Measurements from ENCODE around the gene LRRC32.
"Not testable (repeated sequence)": the region's sequence is repeated elsewhere in the genome, so short reads cannot be mapped to it uniquely, and the experiment has no call there.

LRRC32 gene

GRCh38 chr11:76649851-76650372 is 20.6 kb downstream of the LRRC32 start:
- no peak for DNase-seq (ENCODE audit: low spot score)
- TF ChIP-seq, protein P1, sequence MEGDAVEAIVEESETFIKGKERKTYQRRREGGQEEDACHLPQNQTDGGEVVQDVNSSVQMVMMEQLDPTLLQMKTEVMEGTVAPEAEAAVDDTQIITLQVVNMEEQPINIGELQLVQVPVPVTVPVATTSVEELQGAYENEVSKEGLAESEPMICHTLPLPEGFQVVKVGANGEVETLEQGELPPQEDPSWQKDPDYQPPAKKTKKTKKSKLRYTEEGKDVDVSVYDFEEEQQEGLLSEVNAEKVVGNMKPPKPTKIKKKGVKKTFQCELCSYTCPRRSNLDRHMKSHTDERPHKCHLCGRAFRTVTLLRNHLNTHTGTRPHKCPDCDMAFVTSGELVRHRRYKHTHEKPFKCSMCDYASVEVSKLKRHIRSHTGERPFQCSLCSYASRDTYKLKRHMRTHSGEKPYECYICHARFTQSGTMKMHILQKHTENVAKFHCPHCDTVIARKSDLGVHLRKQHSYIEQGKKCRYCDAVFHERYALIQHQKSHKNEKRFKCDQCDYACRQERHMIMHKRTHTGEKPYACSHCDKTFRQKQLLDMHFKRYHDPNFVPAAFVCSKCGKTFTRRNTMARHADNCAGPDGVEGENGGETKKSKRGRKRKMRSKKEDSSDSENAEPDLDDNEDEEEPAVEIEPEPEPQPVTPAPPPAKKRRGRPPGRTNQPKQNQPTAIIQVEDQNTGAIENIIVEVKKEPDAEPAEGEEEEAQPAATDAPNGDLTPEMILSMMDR (IDR thresholded peaks at IDR 0.05; ENCODE audit: extremely low read depth, missing control alignments): no peak

DNA sequence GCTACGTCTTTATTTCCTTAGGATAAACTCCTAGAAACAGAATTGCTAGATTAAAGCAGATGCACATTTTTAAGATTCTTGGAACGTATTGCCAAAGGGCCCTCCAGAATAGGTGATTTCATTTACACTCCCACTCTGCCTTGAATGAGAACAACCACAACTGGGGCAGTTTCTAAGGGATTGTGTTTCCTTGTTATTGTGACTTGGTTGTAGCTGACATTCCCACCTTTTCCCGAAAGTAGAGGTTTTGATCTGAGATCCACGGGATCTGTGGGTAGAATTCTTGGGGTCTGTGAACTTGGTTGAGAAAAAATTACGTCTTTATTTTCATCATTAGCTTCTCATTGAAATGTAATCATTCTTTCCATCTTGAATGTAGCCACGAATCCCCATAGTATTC is 21.5 kb downstream of the LRRC32 start:
- DNase-seq (ENCODE audit: low spot score): no peak
- TF ChIP-seq, protein P1 (IDR thresholded peaks at IDR 0.05; ENCODE audit: extremely low read depth, missing control alignments): no peak

- no peak for DNase-seq (ENCODE audit: low spot score)
- TF ChIP-seq, protein P1 (IDR thresholded peaks at IDR 0.05; ENCODE audit: extremely low read depth, missing control alignments): no peak
Measured at GRCh38 chr11:76648061-76648460, 22.5 kb downstream of the LRRC32 start.

GRCh38 chr11:76646882-76647534 is 23.5 kb downstream of the LRRC32 start:
- DNase-seq (ENCODE audit: low spot score): no peak
- TF ChIP-seq, protein P1 (IDR thresholded peaks at IDR 0.05; ENCODE audit: extremely low read depth, missing control alignments): no peak

DNA sequence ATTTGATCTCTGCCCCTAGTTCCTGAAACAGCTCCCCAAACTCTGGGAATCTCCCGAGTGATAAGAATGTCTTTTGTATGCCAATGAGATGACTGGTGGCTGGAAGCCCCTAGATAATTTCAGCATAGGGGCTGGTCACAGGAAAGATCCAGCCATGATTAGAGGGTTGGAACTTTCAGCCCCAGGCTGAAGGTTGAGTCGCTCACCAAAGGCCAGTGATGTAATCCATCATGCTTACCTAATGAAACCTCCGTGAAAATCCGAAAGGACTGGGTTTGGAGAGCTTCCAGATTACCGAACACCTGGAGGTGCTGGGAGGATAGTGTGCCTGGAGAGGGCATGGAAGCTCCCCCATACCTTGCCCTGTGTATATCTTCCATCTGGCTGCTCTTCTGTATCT is 26.0 kb downstream of the LRRC32 start:
- TF ChIP-seq, protein P1 (IDR thresholded peaks at IDR 0.05; ENCODE audit: extremely low read depth, missing control alignments): no peak
- no peak for DNase-seq (ENCODE audit: low spot score)

- not testable (repeated sequence) for DNase-seq (ENCODE audit: low spot score)
Measured at GRCh38 chr11:76643711-76644110, 26.8 kb downstream of the LRRC32 start.

DNA sequence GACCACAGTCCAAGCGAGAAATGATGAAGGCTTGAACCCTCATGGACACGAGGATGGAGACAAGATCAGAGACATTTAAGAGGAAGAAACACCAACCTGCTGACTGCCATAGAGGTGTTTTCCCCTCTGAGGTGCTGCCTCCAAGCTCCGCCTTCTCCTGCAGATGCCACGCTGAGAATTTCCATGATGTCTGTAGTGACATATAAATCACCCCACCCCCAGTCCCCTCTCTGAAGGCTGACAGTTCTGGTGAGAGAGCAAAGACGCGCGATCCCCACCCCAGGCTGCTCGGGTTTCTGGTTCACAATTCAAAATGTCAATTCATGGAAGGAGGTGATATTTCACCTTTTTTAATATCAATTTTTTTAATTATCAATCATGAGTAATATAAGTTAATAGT is 28.2 kb downstream of the LRRC32 start:
- no peak for DNase-seq (ENCODE audit: low spot score)
- TF ChIP-seq, protein P1 (IDR thresholded peaks at IDR 0.05; ENCODE audit: extremely low read depth, missing control alignments): no peak

DNA sequence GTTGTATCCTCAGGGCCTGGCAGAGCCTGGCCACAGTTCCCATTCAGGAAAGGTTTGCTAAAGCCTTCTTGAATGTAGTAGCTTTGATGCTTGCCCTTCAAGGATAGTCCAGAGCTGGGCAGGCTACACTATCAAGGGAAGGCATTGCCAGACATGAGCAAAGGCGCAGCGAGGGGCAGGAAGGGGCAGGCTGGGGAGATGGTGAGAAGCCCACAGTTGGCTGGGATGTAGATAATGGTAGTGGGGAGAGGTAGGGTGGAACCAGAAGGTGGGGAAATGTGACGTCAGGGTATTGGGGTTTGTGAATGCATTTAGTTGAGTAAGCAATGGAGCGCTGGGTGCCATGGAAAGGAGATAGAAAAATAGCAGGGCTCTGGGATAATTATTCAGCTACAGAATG is 28.6 kb downstream of the LRRC32 start:
- TF ChIP-seq, protein P1 (IDR thresholded peaks at IDR 0.05; ENCODE audit: extremely low read depth, missing control alignments): no peak
- DNase-seq (ENCODE audit: low spot score): no peak
